GM18499 (cell line): ENCODE data around the gene NBEAL2.
"Not testable (repeated sequence)": the region's sequence is repeated elsewhere in the genome, so short reads cannot be mapped to it uniquely, and the experiment has no call there.

Experiments
- ATAC-seq: cut with Tn5 transposase; IDR thresholded peaks from one replicate; pipeline ENCODE4 v1.9.1; 2021; ENCODE audit warnings: moderate number of reproducible peaks; ENCODE audit not compliant: insufficient read depth, unreplicated experiment

Gene NBEAL2

GRCh38 chr3:46959161-46959511 lies 20.3 kb upstream of the NBEAL2 start:
- no peak for ATAC-seq

- ATAC-seq = no peak
Measured at GRCh38 chr3:46960081-46960701, 19.3 kb upstream of the NBEAL2 start.

GRCh38 chr3:46960835-46961234 lies 18.6 kb upstream of the NBEAL2 start:
- ATAC-seq = no peak

- ATAC-seq = no peak
Measured at GRCh38 chr3:46962427-46962826, 17.0 kb upstream of the NBEAL2 start.

- ATAC-seq = no peak
Measured at GRCh38 chr3:46962990-46963389, 16.5 kb upstream of the NBEAL2 start.

- ATAC-seq = not testable (repeated sequence)
Measured at GRCh38 chr3:46964038-46964590, 15.4 kb upstream of the NBEAL2 start.

GRCh38 chr3:46965151-46965550 lies 14.3 kb upstream of the NBEAL2 start:
- ATAC-seq = no peak

- no peak for ATAC-seq
Measured at GRCh38 chr3:46966811-46967210, 12.7 kb upstream of the NBEAL2 start.

- ATAC-seq = no peak
Measured at GRCh38 chr3:46968783-46969428, 10.6 kb upstream of the NBEAL2 start.

- no peak for ATAC-seq
Measured at GRCh38 chr3:46970391-46971091, 8.9 kb upstream of the NBEAL2 start.

- ATAC-seq = no peak
Measured at GRCh38 chr3:46971151-46971550, 8.3 kb upstream of the NBEAL2 start.

- no peak for ATAC-seq
Measured at GRCh38 chr3:46971742-46972141, 7.7 kb upstream of the NBEAL2 start.

GRCh38 chr3:46972396-46972795 lies 7.1 kb upstream of the NBEAL2 start:
- no peak for ATAC-seq

- ATAC-seq = no peak
Measured at GRCh38 chr3:46974421-46975171, 4.9 kb upstream of the NBEAL2 start.

GRCh38 chr3:46976326-46977190 lies 2.9 kb upstream of the NBEAL2 start, which contains the start of gene CCDC12:
CCDC12 (minus strand) TSS chr3:46976745; CDS start chr3:46976732, 13 bp downstream.
- no peak for ATAC-seq

- no peak for ATAC-seq
Measured at GRCh38 chr3:46977811-46978195, 1.7 kb upstream of the NBEAL2 start.

- ATAC-seq = no peak
Measured at GRCh38 chr3:46978381-46978780, 1.1 kb upstream of the NBEAL2 start.

- no peak for ATAC-seq
Measured at GRCh38 chr3:46979958-46980497, 562 bp downstream of the NBEAL2 start.

- ATAC-seq = no peak
Measured at GRCh38 chr3:46981932-46982471, 2.5 kb downstream of the NBEAL2 start.
